Activated CD4-positive, alpha-beta T cell treated with anti-CD3 and anti-CD28 coated beads, Interleukin-10, Interleukin-2, amounts not matched to agents 100 ng/mL and 50 ng/mL, durations not matched to agents 16 hours and 8 hours (primary cell): ENCODE measurements around the gene ABCC1.
"Not testable (repeated sequence)": the region's sequence is repeated elsewhere in the genome, so short reads cannot be mapped to it uniquely, and the experiment has no call there.

Experiments used
- DNase-seq: peaks from one replicate; pipeline ENCODE4 v3.0.0-alpha.2; 2020

ABCC1 gene

GRCh38 chr16:15949210-15950160 is at the start of gene ABCC1:
ABCC1 (plus strand) TSS chr16:15949616; CDS start chr16:15949752, 136 bp downstream.
- peak; percentile 57 for DNase-seq

- no peak for DNase-seq
These were observed 49.1 kb upstream of the ABCC1 start for GRCh38 chr16:15900357-15900756.

- no peak for DNase-seq
These were observed 48.4 kb upstream of the ABCC1 start for GRCh38 chr16:15900901-15901500.

- no peak for DNase-seq
These were observed 45.5 kb upstream of the ABCC1 start for GRCh38 chr16:15903960-15904359.

- DNase-seq, result no peak
These were observed 43.0 kb upstream of the ABCC1 start for GRCh38 chr16:15906439-15906838.

GRCh38 chr16:15907863-15908478 is 41.4 kb upstream of the ABCC1 start:
- DNase-seq, result peak; percentile 39

GRCh38 chr16:15911198-15911597 is 38.2 kb upstream of the ABCC1 start:
- DNase-seq, result no peak

- no peak for DNase-seq
These were observed 36.2 kb upstream of the ABCC1 start for GRCh38 chr16:15913046-15913698.

GRCh38 chr16:15915555-15916081 is 33.8 kb upstream of the ABCC1 start:
- peak; percentile 47 for DNase-seq

- no peak for DNase-seq
These were observed 33.1 kb upstream of the ABCC1 start for GRCh38 chr16:15916323-15916722.

- not testable (repeated sequence) for DNase-seq
These were observed 31.1 kb upstream of the ABCC1 start for GRCh38 chr16:15918314-15918713.

GRCh38 chr16:15919331-15919730 is 30.1 kb upstream of the ABCC1 start:
- DNase-seq, result no peak

- DNase-seq, result no peak
These were observed 24.4 kb upstream of the ABCC1 start for GRCh38 chr16:15924996-15925395.

- DNase-seq, result no peak
These were observed 23.8 kb upstream of the ABCC1 start for GRCh38 chr16:15925631-15926030.

- no peak for DNase-seq
These were observed 20.9 kb upstream of the ABCC1 start for GRCh38 chr16:15928261-15929104.

- DNase-seq, result no peak
These were observed 16.5 kb upstream of the ABCC1 start for GRCh38 chr16:15932939-15933338.

GRCh38 chr16:15933781-15934180 is 15.6 kb upstream of the ABCC1 start:
- DNase-seq, result no peak

GRCh38 chr16:15934991-15935390 is 14.4 kb upstream of the ABCC1 start:
- DNase-seq, result no peak

GRCh38 chr16:15936809-15937208 is 12.6 kb upstream of the ABCC1 start:
- not testable (repeated sequence) for DNase-seq

GRCh38 chr16:15942931-15943690 is 6.3 kb upstream of the ABCC1 start:
- no peak for DNase-seq
